ENCODE measurements around the gene SRL. TPM values are rescaled to one million over a fixed set of nuclear protein-coding genes. Genes with fewer than 3 reads are reported as not detected.

SRL gene
- total RNA-seq, 2 experiments from 2014 or later = not detected

DNA sequence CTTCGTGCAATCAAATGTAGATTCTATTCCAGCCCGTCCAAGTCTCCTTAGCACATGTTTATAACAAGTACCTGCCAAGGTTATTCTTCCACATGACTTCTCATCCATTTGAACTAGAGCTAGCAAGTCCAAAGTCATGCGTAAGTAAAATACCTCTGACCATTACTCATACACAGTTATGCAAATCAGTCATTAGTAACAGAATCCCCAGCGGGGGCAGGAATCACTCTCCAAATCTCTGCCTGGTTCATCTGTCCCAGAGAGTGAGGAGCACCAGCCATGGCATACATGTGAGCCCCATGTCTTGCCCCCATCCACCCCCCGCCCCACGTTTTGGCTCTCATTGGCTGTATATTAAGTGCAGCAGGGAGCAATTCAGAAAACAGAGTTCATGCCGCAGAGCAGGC is 27.7 kb downstream of the SRL start:
- TF ChIP-seq, protein P1, sequence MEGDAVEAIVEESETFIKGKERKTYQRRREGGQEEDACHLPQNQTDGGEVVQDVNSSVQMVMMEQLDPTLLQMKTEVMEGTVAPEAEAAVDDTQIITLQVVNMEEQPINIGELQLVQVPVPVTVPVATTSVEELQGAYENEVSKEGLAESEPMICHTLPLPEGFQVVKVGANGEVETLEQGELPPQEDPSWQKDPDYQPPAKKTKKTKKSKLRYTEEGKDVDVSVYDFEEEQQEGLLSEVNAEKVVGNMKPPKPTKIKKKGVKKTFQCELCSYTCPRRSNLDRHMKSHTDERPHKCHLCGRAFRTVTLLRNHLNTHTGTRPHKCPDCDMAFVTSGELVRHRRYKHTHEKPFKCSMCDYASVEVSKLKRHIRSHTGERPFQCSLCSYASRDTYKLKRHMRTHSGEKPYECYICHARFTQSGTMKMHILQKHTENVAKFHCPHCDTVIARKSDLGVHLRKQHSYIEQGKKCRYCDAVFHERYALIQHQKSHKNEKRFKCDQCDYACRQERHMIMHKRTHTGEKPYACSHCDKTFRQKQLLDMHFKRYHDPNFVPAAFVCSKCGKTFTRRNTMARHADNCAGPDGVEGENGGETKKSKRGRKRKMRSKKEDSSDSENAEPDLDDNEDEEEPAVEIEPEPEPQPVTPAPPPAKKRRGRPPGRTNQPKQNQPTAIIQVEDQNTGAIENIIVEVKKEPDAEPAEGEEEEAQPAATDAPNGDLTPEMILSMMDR (IDR thresholded peaks at IDR 0.05) = no peak
- no peaks in the 10 kb centered on the region for H3K9me3 Mint-ChIP-seq
- no peaks in the 10 kb centered on the region for H3K27me3 ChIP-seq (ENCODE audit: control insufficient read depth in 1 of 2, insufficient read depth in 2 of 2, low read length in 2 of 2)
- H3K4me3 ChIP-seq (ENCODE audit: low read length) = no peak overlapping the region
- ChIA-PET POLR2A (no interaction called here), CTCF (no interaction called here)
- no peak for ATAC-seq (ENCODE audit: poor library complexity)
- no peaks in the 10 kb centered on the region for H3K9me3 ChIP-seq (ENCODE audit: control insufficient read depth in 1 of 2, insufficient read depth in 1 of 2, low read length in 2 of 2)
- no peak overlapping the region for H3K27ac Mint-ChIP-seq
- no peaks in the 10 kb centered on the region for H3K4me1 Mint-ChIP-seq (ENCODE audit: low read depth)
- H3K4me1 ChIP-seq (ENCODE audit: insufficient read depth, low read length) = no peaks in the 10 kb centered on the region
- no peak for DNase-seq
- intact Hi-C loops (cut with DNase I, micrococcal nuclease) = loop anchor here in 1 of 2 experiments (10.0 kb wide), 1 partner anchor 299 kb away; no protein-coding TSS in a partner anchor
- H3K36me3 ChIP-seq (ENCODE audit: insufficient read depth, low read length) = no peaks in the 10 kb centered on the region
- no peaks in the 10 kb centered on the region for H3K36me3 Mint-ChIP-seq (ENCODE audit: low read depth)
- peaks cover 8% of the 10 kb centered on the region for H3K27me3 Mint-ChIP-seq
- H3K27ac ChIP-seq (ENCODE audit: low read depth in 1 of 2, low read length in 2 of 2) = no peak overlapping the region
- no peak overlapping the region for H3K4me3 Mint-ChIP-seq

DNA sequence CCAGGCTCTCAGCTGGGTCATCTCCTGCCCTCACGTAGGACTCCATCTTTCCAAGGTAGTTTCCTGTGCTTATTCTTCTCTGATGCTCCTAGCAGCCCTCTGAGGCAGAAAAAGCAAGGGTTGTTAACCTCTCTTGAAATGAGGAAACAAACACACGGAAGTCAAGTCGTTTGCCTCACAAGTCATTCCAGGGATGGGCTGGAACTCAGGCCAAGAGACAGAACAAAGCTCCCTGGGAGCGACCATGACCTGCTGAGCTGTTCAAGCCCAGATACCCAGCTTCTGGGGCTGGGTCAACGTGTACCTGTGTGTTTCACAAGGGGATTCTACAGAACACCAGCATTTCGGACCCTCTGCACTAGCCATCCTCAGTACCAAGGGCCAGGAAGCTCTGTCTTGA is 28.1 kb downstream of the SRL start:
- no peaks in the 10 kb centered on the region for H3K27me3 ChIP-seq (ENCODE audit: control insufficient read depth in 1 of 2, insufficient read depth in 2 of 2, low read length in 2 of 2)
- ATAC-seq (ENCODE audit: poor library complexity) (no peak), DNase-seq (no peak)
- H3K36me3 ChIP-seq (ENCODE audit: insufficient read depth, low read length) = no peaks in the 10 kb centered on the region
- Mint-ChIP-seq H3K27ac (no peak overlapping the region), H3K4me1 (ENCODE audit: low read depth) (no peaks in the 10 kb centered on the region), H3K27me3 (peaks cover 8% of the 10 kb centered on the region), H3K4me3 (no peak overlapping the region), H3K9me3 (no peaks in the 10 kb centered on the region), H3K36me3 (ENCODE audit: low read depth) (no peaks in the 10 kb centered on the region)
- TF ChIP-seq, protein P1 (IDR thresholded peaks at IDR 0.05) = no peak
- H3K27ac ChIP-seq (ENCODE audit: low read depth in 1 of 2, low read length in 2 of 2) = no peak overlapping the region
- H3K9me3 ChIP-seq (ENCODE audit: control insufficient read depth in 1 of 2, insufficient read depth in 1 of 2, low read length in 2 of 2) = no peaks in the 10 kb centered on the region
- CTCF ChIA-PET = no interaction called here
- POLR2A ChIA-PET = no interaction called here
- H3K4me1 ChIP-seq (ENCODE audit: insufficient read depth, low read length) = no peaks in the 10 kb centered on the region
- intact Hi-C loops (cut with DNase I, micrococcal nuclease) = loop anchor here in 1 of 2 experiments (10.0 kb wide), 1 partner anchor 299 kb away; no protein-coding TSS in a partner anchor
- no peak overlapping the region for H3K4me3 ChIP-seq (ENCODE audit: low read length)

DNA sequence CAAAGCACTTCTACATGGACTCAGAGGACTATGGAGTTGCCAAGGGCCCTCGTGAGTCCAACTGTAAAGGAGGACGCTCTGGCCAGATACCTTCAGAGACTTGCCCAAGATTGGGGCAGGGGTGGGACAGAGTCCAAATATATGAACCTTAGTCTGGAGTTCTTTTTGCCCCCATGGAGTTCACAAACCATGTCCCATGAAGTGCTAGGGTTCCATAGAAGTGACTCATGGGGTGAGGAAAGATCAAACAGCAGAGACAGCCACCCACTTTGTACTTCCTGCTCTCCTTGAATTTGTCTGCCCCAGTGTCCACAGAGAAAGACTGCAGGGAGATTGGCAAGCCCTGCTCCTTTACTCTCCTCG is 29.0 kb downstream of the SRL start:
- Mint-ChIP-seq H3K4me1 (ENCODE audit: low read depth) (no peaks in the 10 kb centered on the region), H3K9me3 (no peaks in the 10 kb centered on the region), H3K27ac (no peak overlapping the region), H3K4me3 (no peak overlapping the region), H3K27me3 (peaks cover 13% of the 10 kb centered on the region), H3K36me3 (ENCODE audit: low read depth) (no peaks in the 10 kb centered on the region)
- CTCF ChIA-PET = no interaction called here
- Histone ChIP-seq H3K4me1 (ENCODE audit: insufficient read depth, low read length) (no peaks in the 10 kb centered on the region), H3K27ac (ENCODE audit: low read depth in 1 of 2, low read length in 2 of 2) (no peak overlapping the region), H3K27me3 (ENCODE audit: control insufficient read depth in 1 of 2, insufficient read depth in 2 of 2, low read length in 2 of 2) (no peaks in the 10 kb centered on the region), H3K9me3 (ENCODE audit: control insufficient read depth in 1 of 2, insufficient read depth in 1 of 2, low read length in 2 of 2) (no peaks in the 10 kb centered on the region), H3K4me3 (ENCODE audit: low read length) (no peak overlapping the region), H3K36me3 (ENCODE audit: insufficient read depth, low read length) (no peaks in the 10 kb centered on the region)
- DNase-seq (no peak), ATAC-seq (ENCODE audit: poor library complexity) (no peak)
- intact Hi-C loops (cut with DNase I, micrococcal nuclease) = loop anchor here in 1 of 2 experiments (10.0 kb wide), 1 partner anchor 298 kb away; no protein-coding TSS in a partner anchor
- POLR2A ChIA-PET = no interaction called here
- TF ChIP-seq, protein P1 (IDR thresholded peaks at IDR 0.05) = no peak
